ENCODE data around the gene UBE2H.
"Not testable (repeated sequence)": the region's sequence is repeated elsewhere in the genome, so short reads cannot be mapped to it uniquely, and the experiment has no call there.

The UBE2H gene

DNA sequence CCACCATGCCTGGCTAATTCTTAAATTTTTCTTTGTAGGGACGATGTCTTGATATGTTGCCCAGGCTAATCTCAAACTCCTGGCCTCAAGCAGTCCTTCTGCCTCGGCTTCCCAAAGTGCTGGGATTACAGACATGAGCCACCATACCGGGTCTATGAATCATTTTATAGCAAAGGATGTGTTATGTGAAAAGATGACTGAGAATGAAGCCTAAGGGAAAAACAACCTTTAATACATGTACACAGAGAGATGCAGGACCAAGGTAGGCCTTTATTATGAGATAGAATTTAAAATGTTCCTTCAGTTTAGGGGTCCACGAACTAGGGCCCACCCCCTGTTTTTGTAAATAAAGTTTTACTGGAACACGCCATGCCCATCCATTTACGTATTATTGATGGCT, 41.0 kb downstream of the UBE2H start:
- FAIRE-seq (no peak), DNase-seq (ENCODE audit: insufficient read length, low spot score) (no peak)

DNA sequence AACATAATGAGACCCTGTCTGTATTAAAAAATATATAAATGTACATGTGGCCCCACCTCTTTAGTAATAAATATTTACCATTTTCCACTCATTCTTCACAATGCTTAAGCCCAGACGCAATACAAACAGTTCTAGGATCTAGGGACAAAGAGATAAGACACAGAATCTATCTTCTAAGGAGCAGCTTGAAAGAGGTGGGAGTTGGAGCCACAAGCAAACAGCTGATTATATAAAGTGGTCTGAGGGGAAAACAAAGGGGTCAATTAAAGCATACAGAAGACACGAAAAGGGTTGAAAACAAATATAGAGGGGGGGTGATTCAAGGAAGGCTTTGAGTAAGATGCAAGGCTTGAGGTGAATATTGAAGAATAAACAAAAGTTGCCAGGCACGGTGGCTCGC, 43.1 kb downstream of the UBE2H start:
- no peak for DNase-seq (ENCODE audit: insufficient read length, low spot score)
- FAIRE-seq, result no peak

DNA sequence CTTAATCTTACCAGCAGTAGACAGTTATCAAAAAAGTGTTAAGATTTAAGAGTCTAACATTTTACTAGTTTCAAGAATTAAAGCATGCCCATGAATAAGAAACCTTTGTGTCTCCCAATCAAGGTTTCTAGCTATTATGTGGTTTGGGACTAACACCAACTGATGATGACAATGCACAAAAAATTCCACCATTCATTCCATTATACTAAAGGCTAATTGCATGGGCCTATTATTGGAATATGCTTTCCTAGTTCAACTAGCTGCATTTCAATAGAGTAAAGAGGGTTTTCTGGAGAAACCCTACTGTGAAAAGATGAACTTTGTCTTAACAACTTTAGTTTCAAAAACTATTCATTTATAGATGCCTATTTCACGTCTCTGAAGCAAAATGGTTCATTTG, 44.6 kb downstream of the UBE2H start:
- FAIRE-seq (no peak), DNase-seq (ENCODE audit: insufficient read length, low spot score) (no peak)

DNA sequence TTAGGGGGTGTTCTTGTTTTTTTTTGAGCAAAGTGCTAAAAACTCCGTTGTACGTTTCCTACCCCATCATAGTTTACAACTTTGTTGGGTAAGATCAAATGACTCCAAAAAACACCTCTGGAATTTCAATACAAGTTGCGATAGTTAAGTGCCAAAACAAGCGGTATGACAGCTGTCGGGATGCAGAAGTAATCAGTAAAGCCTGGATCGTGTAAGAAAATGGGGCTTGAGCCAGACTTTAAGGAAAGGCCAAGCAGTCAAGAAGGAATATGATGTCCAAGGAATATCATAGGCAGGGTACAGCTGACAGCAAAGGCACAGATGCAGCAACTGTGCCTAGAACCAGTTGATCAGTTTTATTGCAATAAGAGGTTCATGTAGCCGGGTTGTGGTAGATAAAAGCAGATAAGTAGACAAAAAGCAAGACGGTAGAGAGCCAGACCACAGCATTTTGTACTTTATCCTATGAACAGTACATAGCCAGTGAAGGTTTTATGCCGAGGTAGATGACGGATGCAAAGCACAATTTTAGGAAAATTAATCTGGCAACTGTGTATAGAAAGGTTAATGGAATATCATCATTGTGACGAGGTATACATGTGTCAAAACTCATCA, 45.5 kb downstream of the UBE2H start:
- DNase-seq (ENCODE audit: insufficient read length, low spot score) (no peak), FAIRE-seq (no peak)

DNA sequence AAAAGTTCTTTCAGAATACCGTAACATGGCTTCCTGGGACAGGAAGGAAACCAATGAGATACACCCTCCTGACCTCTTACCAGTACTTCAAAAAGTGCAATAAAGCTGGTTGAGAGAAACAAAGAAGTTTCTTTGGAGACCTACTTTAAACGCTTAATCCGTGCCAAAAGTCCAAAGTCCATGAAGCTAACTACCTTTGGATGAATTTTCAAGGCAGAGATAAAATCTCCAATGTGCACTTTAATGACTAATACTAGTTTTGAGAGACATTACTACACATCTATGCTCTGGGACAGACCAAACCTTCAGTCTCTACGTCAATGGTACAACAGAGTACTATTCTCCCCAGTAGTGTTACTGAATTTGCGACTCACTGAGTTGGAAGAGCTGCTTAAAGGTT, 46.1 kb downstream of the UBE2H start:
- no peak for FAIRE-seq
- no peak for DNase-seq (ENCODE audit: insufficient read length, low spot score)

DNA sequence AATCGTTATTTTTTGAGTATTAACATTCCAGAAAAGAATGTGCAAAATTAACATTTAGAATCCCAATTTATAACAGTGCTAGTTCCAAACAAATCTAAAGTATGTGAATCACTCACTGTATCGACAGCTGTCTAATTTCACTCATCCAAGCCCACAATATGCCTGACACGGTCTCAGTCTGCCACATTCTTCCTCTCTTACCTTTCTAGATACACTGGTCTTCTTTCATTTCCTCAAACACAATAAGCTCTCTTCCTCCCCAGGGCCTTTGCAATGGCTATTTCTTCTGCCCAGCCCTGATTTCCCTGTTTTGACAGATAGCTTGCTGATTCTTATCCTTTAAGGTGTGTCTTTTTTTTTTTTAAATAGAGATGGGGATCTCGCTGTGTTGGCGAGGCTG, 48.8 kb downstream of the UBE2H start:
- FAIRE-seq (no peak), DNase-seq (ENCODE audit: insufficient read length, low spot score) (no peak)

DNA sequence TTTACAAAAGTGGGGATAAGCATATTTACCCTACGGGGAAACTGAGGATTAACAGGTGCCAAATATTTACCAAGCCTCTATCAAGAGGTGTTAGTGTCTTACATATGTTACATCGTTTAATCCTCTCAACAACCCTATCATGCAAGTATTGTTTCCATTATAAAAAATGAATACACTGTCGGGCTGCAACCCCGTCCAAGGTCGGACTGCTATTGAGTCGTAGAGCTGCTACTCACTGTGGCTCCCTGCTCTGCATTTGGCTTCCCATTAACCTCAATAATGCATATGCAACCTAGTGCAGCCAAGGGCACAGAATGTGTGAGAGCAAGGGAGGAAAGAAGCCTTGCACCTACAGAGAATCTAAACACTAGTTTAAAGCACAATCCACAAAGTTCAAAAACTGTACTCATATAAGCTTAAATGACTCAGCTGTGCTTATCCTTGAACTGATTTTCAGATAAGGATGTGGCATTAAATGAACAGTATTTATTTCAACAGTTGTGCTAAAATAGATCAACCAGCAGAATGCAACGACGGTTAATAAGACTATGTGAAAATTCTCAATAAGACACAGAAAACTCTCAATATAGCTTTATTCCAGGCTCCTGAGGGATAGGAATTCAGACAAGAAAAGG, 49.9 kb downstream of the UBE2H start:
- no peak for DNase-seq (ENCODE audit: insufficient read length, low spot score)
- no peak for FAIRE-seq

DNA sequence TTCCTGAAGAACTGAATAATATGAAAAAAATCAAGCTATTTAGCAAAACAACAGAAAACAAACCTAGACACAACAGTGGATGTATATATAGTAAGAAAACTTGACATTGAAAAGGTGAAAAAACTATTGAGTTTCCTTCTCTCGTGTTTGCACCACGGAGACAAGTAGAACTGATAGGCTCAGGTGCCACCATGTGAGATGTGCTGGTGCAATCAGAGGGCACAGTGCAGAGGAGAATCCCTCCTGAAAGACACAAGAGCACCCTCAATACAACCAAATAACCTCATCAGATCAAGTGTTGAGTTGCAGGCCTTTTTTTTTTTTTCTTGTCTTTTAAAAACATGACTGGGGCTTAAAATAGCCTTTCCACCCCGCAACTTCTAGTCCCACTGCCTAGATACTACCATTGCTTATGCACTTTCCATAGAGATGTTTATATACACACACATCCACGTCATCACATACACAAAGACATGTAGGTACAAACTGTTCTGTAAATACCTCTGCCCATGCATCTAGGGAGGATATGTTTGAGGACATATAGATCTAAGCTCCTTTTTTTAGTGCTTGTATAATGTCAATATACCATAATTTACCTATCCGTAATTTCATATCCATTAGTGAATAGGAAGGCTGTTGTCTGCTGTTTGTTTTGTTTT, 54.1 kb downstream of the UBE2H start:
- DNase-seq (ENCODE audit: insufficient read length, low spot score), result no peak
- FAIRE-seq, result no peak

DNA sequence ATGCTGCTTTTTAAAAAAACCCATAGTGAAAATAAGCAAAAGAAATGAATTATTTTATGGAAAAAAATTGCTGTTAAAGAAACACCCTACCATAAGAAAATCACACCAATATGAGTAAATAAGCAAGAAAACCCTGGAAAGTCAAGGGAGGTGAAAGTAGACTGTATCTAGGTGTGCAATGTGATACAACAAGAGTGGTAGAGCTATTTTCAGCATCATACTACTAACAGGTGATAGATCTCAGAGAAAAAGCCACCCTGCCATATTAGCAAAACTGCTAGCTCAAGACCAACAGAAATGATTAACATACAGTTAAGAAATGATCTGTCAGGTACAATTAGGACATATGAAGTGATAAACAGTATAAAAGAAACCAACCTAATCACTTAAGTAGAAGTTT, 54.8 kb downstream of the UBE2H start:
- no peak for DNase-seq (ENCODE audit: insufficient read length, low spot score)
- no peak for FAIRE-seq

DNA sequence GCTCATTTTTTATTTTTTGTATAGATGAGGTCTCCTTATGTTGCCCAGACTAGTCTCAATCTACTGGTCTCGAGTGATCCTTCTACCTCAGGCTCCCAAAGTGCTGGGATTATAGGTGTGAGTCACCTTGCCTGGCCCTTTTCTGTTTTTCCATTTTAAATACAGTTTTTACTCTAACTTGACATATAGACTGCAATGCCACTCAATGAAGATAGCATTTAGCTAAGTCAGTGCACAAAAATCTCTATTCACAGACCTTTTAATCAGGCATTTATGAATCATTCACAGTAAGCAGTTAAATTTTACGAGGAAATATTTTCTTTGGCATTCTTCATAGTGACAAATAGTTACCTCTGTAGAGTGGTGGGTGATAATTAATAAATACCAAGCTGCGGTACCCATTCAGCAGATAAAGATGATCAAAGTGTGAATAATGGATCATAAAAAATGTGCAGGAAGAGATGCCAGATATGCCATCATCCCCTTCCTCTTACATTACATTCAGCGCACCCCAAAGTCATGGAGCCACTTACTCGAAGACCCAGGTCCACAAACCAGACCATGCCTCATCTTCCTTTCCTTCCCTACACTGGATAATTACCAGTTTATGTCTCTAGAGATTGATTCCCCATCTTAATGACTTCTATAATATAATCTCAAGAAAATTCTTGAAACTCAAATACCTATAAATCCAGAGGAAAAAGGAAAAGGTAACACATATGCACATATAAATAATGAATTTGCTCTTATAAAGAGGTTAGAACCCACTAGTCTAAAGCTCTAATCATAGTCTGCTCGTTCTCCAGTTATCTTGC, 56.0 kb downstream of the UBE2H start:
- FAIRE-seq (no peak), DNase-seq (ENCODE audit: insufficient read length, low spot score) (peak; percentile 17)

DNA sequence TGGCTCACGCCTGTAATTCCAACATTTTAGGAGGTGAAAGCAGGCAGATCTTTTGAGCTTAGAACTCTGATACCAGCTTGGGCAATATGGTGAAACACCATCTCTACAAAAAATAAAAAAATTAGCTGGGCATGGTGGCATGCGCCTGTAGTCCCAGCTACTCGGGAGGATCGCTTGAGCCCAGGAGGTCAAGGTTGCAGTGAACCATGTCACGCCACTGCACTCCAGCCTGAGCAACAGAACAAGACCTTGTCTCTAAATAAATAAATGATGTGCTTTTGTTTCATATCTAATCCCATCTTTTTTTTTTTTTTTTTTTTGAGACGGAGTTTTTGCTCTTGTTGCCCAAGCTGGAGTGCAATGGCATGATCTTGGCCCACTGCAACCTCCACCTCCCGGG, 58.6 kb downstream of the UBE2H start:
- not testable (repeated sequence) for FAIRE-seq; DNase-seq (ENCODE audit: insufficient read length, low spot score)

DNA sequence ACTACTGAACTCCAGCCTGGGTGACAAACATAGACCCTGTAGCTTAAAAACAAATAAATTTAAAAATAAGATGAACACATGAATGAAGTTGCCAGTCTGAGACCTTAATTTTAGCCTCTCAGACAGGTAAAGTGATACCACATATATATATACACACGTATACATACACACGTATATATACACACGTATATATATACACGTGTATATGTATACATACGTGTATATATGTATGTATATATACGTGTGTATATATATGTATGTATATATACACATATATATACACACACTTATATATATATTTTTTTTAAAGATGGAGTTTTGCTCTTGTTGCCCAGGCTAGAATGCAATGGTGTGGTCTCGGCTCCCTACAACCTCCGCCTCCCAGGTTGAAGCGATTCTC, 62.7 kb downstream of the UBE2H start:
- DNase-seq (ENCODE audit: insufficient read length, low spot score) (no peak), FAIRE-seq (no peak)

DNA sequence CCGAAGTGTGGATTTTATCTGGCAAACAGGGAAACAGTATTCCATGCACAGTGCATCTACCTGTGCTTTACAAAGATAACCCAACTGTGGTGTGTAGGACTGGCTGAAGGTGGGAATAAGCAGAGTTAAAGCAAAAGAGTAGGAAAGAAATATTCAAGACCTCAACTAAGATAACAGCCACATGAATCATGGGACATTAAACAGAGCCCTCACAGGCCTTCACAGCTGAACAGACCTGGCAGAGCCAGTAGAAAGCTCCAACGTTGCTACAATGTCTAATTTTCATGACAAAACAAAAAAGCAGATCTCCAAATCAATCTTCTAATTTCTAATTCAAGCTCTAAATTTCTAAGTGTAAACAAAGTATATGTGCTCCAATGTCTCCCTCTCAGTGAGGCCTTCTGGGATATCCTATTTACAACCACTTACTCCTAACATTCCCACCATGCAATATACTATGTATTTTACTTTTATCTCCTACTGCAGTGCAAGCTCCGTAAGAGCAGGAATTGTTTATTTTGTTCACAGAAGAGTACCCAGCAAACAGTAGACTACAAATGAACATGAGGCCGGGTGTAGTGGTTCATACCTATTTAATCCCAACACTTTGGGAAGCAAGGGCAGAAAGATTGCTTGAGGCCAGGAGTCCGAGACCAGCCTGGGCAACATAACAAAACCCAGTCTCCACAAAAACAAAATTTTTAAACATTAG, 63.5 kb downstream of the UBE2H start:
- DNase-seq (ENCODE audit: insufficient read length, low spot score) (no peak), FAIRE-seq (no peak)

DNA sequence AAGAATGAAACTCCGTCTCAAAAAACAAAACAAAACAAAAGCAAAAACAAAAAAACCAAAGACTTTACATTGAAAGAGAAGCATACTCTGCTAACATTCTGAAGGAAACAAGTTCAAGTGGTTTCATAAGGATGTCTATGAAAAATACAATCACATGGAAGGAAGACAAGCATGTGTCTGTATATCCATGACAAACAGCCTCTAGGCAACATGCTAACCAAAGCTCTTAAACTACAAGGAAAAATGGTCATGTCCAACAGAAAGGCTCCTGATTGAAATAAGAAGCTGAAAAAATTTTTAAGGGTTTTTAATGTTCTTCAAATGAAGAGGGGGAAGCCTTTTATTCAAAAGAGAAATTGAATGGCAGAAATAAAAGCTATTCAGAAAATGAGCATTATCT, 64.9 kb downstream of the UBE2H start:
- no peak for DNase-seq (ENCODE audit: insufficient read length, low spot score)
- FAIRE-seq, result no peak

DNA sequence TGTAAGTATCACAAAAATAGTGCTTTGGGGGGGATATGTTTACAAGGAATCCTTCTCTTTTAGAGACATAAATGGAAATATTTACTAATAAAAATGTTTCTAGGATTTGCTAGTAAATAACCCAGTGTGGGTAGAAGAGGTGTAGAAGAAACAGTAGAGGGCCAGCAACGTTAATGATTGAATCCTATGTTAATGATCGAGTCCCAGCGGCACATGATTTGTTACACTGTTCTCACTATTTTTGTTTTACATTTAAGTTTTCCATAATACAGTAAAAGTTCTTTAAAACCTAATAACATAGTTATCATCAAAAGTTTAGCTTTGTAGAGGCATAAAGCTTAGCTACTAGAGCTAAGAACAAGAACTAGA, 66.0 kb downstream of the UBE2H start:
- DNase-seq (ENCODE audit: insufficient read length, low spot score) (no peak), FAIRE-seq (no peak)

DNA sequence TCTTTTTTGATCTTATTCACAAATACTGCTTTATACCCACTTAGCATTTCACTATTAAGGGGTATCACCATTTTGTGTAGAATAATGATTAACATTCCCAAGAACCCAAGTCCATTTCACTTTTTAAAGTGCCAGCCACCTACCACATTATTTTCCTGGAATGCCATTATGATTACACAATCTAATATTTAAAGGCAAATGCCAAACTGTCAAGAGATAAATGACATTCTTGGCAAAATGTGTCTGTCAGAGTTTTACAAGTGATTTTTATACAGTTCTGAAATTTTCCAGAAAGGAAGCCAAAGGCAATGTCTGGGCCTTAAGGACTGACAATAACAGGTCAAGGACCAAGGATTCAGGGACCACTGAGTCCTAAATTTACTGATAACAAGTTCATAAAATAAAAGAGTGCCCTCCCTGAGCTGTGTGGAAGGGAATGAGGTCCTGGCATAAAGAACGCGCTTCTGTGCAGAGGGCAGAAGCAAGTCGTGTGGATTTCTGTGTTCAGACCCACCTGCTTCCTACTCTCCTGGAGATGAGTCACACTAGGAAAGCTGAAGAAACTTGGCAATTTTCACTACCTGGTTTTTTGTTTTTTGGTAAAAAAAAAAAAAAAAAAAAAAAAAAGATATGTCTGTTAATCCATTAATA, 66.5 kb downstream of the UBE2H start:
- FAIRE-seq (no peak), DNase-seq (ENCODE audit: insufficient read length, low spot score) (no peak)

DNA sequence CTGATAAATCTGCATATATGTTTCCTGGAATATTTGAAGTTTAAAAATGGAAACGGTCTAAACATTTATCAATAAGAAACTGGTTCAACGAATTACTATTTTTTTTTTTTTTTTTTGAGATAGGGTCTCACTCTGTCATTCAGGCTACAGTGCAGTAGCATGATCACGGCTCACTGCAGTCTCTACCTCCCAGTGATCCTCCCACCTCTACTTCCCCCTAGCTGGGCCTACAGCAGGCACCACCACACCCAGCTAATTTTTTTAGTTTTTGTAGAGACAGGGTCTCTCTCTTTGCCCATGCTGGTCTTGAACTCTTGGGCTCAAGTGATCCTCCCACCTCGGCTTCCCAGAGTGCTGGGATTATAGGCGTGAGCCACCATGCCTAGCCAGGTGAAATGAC, 68.3 kb downstream of the UBE2H start:
- DNase-seq (ENCODE audit: insufficient read length, low spot score), result no peak
- FAIRE-seq, result no peak

DNA sequence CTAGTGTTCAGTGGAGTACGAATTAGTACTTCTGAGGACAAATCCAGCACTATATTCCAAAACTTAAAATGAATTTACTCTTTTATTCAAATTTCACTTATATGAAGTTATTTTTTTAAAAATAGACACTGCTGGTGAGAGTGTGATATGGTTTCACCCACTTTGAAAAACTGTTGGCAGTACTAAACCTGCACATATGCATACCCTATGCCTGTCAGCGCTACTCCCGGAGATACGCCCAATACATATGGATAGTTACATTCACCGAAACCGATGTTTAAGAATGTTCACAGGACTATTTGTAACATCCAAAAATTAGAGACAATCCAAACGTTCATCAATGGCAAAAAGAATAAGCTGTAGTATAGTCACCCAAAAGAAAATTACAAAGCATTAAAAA, 69.6 kb downstream of the UBE2H start:
- no peak for DNase-seq (ENCODE audit: insufficient read length, low spot score)

DNA sequence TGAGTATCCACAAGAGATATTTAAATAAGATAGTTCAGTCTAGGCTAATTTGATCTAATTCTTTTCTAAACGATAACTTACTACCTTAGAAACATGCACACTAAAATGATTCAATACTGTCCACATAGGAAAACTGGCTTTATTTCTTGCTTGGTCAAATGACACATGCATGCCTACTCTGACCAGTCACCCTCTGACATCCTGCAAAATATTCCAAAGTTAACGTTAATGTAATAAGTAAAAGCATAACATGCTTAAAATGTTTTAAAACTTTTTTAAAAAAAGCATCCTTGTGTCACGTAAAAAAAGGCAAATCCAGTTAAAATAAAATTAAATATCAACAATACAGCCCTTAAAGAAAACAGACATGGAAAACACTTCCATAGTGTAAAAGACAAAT, 70.2 kb downstream of the UBE2H start:
- FAIRE-seq (no peak), DNase-seq (ENCODE audit: insufficient read length, low spot score) (no peak)

More for the DNA sequence above, 69.6 kb downstream of the UBE2H start:
- no peak for FAIRE-seq

DNA sequence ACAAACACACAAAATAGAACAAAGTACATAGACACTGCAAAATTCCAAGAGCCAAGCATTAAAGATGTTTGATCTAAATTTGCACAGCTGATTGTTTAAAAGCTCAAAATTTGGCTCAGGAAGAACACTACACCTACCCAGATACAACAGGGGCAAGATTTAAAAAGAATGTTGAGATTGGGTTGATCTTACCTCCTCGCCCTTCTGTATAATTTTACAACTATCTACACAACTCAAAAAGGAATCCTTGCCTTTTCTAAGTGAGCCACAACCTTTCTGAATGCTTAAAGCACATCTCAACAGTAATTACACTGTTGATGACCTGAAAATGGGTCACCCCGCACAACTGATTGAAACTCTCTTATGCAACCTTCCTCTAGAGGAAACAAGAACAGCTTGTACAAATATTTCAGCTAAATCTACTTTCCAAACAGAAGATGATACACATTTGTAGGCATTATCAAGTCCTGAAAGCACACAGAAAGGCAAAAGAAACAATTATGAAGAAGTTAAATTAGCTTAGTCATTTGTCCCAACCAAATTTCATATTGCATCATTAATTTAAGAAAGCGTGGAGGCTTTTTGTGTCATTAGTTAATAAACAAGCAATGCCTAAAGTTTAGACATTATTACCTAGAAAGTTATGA, 75.5 kb downstream of the UBE2H start:
- FAIRE-seq, result no peak

More for the DNA sequence above, 75.5 kb downstream of the UBE2H start:
- no peak for DNase-seq (ENCODE audit: insufficient read length, low spot score)

All from HTR-8/SVneo (cell line).